A549 treated with AZD9567 at 1 μM for 4 hours (cell line): ENCODE data around the gene MPZL2. TPM values are rescaled to one million over a fixed set of nuclear protein-coding genes. Genes with fewer than 3 reads are reported as not detected.

Experiments
- total RNA-seq: library from RNA; stranded (reverse); fragments of 200-300 nt; extraction: Qiagen RNA extraction; gene quantifications from 5 replicates; pipeline ENCODE4 v1.2.3, GENCODE V29; 2022; ENCODE audit not compliant: insufficient read depth

The MPZL2 gene
- total RNA-seq, result 0.06 to 0.13 TPM (median 0.07 TPM) in 3 of 5 replicates, not detected in the others

DNA sequence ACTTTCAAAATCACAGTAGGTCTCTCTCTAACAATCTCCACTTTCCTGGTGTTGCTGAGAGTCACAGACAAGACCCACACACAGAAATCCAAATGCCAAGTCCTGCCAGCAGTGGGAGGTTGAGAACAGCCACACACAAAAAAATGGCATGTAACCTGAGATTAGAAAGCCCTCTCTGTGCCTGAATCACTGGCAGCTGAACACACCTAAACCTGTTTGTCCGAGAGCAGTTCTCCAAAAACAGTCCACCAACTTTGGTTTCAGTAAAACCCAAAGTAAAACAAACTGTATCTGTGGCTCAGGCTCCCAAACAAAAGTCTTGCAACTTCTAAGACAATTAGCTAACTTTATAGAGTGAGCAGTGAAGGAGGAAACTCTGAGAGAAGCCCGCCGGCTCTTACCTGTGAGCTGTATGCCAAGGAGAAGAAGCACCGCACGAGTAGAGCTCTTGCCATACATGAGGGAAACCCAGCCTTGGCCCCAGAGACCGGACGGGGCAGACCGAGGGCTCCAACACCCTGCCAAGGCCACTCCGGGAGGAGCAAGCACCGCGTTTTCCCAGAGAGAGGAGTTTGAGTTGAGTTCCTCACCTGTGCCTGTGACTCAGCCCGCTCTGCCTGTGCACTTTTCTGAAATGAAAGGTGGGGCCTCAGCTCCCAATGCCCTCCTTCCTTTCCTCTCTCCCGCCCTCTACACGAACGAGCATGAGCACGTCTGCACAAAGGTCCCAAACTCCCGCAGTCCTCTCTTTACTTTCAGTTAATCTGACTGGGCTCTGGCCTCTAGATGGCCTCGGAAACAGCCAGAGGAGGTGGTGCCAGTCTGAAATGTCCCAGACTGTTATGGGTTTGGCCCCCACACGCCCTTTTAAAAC lies at the start of gene MPZL2:
MPZL2 (minus strand) TSS at position 603 of the 874 bp plus-strand sequence; CDS start at position 459, 144 bp downstream.

DNA sequence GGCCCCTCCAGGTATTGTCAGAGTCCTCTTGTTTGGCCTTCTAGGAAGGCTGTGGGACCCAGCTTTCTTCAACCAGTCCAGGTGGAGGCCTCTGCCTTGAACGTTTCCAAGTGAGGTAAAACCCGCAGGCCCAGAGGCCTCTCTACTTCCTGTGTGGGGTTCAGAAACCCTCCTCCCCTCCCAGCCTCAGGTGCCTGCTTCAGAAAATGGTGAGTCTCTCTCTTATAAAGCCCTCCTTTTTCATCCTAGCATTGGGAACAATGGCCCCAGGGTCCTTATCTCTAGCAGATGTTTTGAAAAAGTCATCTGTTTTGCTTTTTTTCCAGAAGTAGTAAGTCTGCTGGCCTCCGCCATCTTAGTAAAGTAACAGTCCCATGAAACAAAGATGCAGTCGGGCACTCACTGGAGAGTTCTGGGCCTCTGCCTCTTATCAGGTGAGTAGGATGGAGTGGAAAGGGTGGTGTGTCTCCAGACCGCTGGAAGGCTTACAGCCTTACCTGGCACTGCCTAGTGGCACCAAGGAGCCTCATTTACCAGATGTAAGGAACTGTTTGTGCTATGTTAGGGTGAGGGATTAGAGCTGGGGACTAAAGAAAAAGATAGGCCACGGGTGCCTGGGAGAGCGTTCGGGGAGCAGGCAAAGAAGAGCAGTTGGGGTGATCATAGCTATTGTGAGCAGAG lies 40.6 kb upstream of the MPZL2 start, which contains the start of gene CD3E:
CD3E (plus strand) TSS at position 163 of the 681 bp plus-strand sequence; CDS start at position 386, 223 bp downstream.

DNA sequence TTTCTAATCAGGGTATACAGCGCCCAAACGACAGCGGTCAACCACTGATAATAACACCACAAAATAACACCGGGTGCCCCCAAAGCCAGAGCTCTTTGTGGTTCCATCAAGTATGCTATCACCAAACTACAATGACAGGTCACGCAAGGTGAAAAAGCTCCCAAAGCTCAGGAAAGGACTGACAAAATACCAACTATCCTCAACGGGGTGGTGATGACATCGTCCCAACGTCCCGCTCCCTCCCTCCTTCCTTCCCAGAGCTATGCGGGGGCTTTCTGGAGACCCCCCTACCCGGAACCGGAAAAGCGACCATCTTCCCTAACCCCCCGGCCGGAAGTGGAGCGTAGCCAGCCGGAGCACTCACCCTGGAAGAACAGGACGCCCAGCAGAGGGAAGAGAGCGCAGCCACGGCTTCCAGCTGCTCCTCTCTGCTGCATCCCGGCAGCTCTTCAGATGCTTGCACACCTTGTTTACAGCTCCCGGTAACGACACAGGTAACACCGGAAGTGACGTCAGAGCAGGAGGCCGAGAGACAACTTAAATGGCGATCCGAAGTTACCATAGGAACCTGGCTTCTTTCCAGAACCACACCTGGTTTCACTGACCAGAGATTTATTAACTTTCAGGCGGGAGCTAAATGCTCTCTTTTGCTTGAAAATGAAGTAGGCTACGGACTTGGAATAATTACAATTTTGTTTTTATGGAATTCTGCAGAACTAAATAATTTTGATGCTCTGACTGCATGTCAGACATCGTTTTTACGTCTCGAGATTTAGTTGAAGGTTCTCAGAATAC lies 12.0 kb downstream of the MPZL2 start, which contains the start of gene MPZL3:
MPZL3 (minus strand) TSS at position 508 of the 795 bp plus-strand sequence; CDS start at position 437, 71 bp downstream.

DNA sequence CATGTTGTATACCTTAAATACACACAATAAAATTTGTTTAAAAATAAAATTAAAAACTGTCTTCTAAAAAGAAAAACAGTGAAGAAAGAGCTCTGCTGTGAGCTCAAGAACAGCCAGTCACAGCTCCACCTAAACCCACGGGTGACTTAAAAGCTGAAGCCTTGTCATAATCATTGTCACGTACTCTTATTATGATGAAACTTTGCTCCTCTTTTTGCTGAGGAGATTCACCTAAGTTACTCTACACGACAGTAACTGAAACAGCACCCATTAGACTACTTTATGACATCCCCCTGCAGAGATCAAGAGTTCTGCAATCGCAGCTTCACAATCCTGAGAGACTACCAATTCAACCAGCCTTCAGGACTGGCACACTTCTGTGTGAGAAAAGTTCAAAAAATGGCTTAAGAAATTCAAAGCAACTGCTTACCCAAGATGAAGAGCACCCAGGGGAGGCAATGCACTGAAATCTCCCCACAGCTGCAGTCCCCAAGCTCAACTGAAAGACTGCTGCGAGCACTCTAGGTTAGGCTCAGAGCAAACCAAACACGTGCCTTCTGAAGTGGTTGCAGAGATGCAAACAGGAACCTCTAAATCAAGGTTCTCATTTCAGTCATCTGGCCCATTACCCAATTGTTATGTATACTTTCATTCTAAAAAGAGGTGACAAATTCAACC lies 39.4 kb downstream of the MPZL2 start, which contains the start of gene JAML:
JAML (minus strand) TSS at position 501 of the 678 bp plus-strand sequence. CDS start 10,145 bp downstream, outside the sequence.

Other genes starting within 250 kb of the MPZL2 start
- gene TMPRSS4, start 187.2 kb downstream of the MPZL2 start, total RNA-seq, result not detected in 5 replicates
- gene SMIM35, start 177.3 kb downstream of the MPZL2 start, total RNA-seq, result not detected in 5 replicates
- gene SCN4B, start 111.5 kb downstream of the MPZL2 start, total RNA-seq, result 0.02 to 0.05 TPM (median 0.03 TPM) in 3 of 5 replicates, not detected in the others
- gene SCN2B, start 87.7 kb downstream of the MPZL2 start, total RNA-seq, result not detected in 5 replicates
- gene JAML, start 39.3 kb downstream of the MPZL2 start, total RNA-seq, result not detected in 5 replicates
- gene MPZL3, start 11.9 kb downstream of the MPZL2 start, total RNA-seq, result 0.19 to 0.33 TPM (median 0.26 TPM) in 4 of 5 replicates, not detected in the other
- gene CD3E, start 40.4 kb upstream of the MPZL2 start, total RNA-seq, result not detected in 5 replicates
- not detected in 5 replicates for gene CD3D, start 78.4 kb upstream of the MPZL2 start, total RNA-seq
- not detected in 5 replicates for gene CD3G, start 80.0 kb upstream of the MPZL2 start, total RNA-seq
- gene UBE4A, start 95.3 kb upstream of the MPZL2 start, total RNA-seq, result 8.9 to 12.5 TPM (median 10.0 TPM) in 5 replicates
- gene ATP5MG, start 137.3 kb upstream of the MPZL2 start, total RNA-seq, result 145 to 210 TPM (median 194 TPM) in 5 replicates
- gene KMT2A, start 172.2 kb upstream of the MPZL2 start, total RNA-seq, result 10.7 to 19.9 TPM (median 12.3 TPM) in 5 replicates